GM23248 (cell line): ENCODE measurements around the gene SPPL2C. TPM values are rescaled to one million over a fixed set of nuclear protein-coding genes. Genes with fewer than 3 reads are reported as not detected.
A peak's percentile ranks its signal among the peaks of the same experiment; 100 is the strongest.

Source experiments
- DNase-seq: peaks from one replicate; pipeline ENCODE4 v3.0.0-alpha.2; 2015
- H2AFZ ChIP-seq: fragments of 200-600 bp; sonication (generic); 2 replicates; pipeline ENCODE4 v1.6.1; 2016; ENCODE audit warnings: antibody characterized with exemption
- H3F3A ChIP-seq: fragments of 200-600 bp; sonication (generic); 2 replicates; pipeline ENCODE4 v1.6.1; 2016; ENCODE audit warnings: mild to moderate bottlenecking, antibody characterized with exemption, mixed run types; ENCODE audit not compliant: insufficient read depth
- H3K27ac ChIP-seq: fragments of 200-600 bp; sonication (generic); 2 replicates; pipeline ENCODE4 v1.5.1; 2016; ENCODE audit warnings: mild to moderate bottlenecking
- H3K27me3 ChIP-seq: fragments of 200-600 bp; sonication (generic); replicated peaks from 2 replicates; pipeline ENCODE4 v1.6.1; 2016; ENCODE audit warnings: mild to moderate bottlenecking; ENCODE audit not compliant: insufficient read depth
- H3K36me3 ChIP-seq: fragments of 200-600 bp; sonication (generic); 2 replicates; pipeline ENCODE4 v1.6.1; 2016; ENCODE audit warnings: low read depth, mild to moderate bottlenecking
- H3K4me1 ChIP-seq: fragments of 200-600 bp; sonication (generic); 2 replicates; pipeline ENCODE4 v1.6.1; 2016; ENCODE audit warnings: mild to moderate bottlenecking; ENCODE audit not compliant: insufficient read depth
- H3K4me2 ChIP-seq: fragments of 200-600 bp; sonication (generic); one replicate; pipeline ENCODE4 v1.6.1; 2016; ENCODE audit warnings: mild to moderate bottlenecking; ENCODE audit not compliant: unreplicated experiment
- H3K4me3 ChIP-seq: fragments of 200-600 bp; sonication (generic); 2 replicates; pipeline ENCODE4 v1.5.1; 2016; ENCODE audit warnings: mild to moderate bottlenecking
- H3K79me2 ChIP-seq: fragments of 200-600 bp; sonication (generic); 2 replicates; pipeline ENCODE4 v1.6.1; 2016; ENCODE audit warnings: mild to moderate bottlenecking; ENCODE audit not compliant: insufficient read depth
- H3K9ac ChIP-seq: fragments of 200-600 bp; sonication (generic); 2 replicates; pipeline ENCODE4 v1.6.1; 2016; ENCODE audit warnings: mild to moderate bottlenecking
- H3K9me2 ChIP-seq: fragments of 200-600 bp; sonication (generic); 2 replicates; pipeline ENCODE4 v1.6.1; 2016; ENCODE audit warnings: mixed run types, mild to moderate bottlenecking, moderate library complexity; ENCODE audit not compliant: insufficient read depth
- H3K9me3 ChIP-seq: fragments of 200-600 bp; sonication (generic); one replicate; pipeline ENCODE4 v1.6.1; 2017; ENCODE audit warnings: low read depth
- H4K20me1 ChIP-seq: fragments of 200-600 bp; sonication (generic); 2 replicates; pipeline ENCODE4 v1.6.0; 2016; ENCODE audit not compliant: insufficient read depth
- EZH2 ChIP-seq: fragments of 200-600 bp; sonication (generic); IDR thresholded peaks from 2 replicates; pipeline ENCODE4 v1.6.1; 2018; ENCODE audit warnings: antibody characterized with exemption, mild to moderate bottlenecking; ENCODE audit not compliant: insufficient read depth, poor library complexity, severe bottlenecking
- EZH2phosphoT487 ChIP-seq: fragments of 200-600 bp; sonication (generic); IDR thresholded peaks from 2 replicates; pipeline ENCODE4 v1.6.1; 2018; ENCODE audit warnings: antibody characterized with exemption, moderate library complexity, mild to moderate bottlenecking, low read depth; ENCODE audit not compliant: insufficient read depth
- WGBS, 2 experiments: methylation state at CpG; one replicate each; pipeline ENCODE4 v1.1.6; 2015 to 2017; ENCODE audit warnings: low lambda C conversion rate in 2 of 2, low coverage in 1 of 2; ENCODE audit errors: missing lambda C conversion rate in 2 of 2; 5-methylcytosine and 5-hydroxymethylcytosine counted together
- in situ Hi-C: fragments of 300-500 bp; cut with MboI; formaldehyde crosslinking; loops from 2 replicates; pipeline ENCODE4 v1.15.0; 2020
- polyA plus RNA-seq: library from polyadenylated mRNA; unstranded; fragments of >200 nt; fragmentation: Nextera tagmentation; extraction: Ambion mirVana; gene quantifications from 2 replicates; pipeline ENCODE4 v1.2.1, GENCODE V29; 2016
- total RNA-seq: library from RNA; depleted of rRNA; stranded (reverse); fragments of >200 nt; shearing (Covaris generic); gene quantifications from 2 replicates; pipeline ENCODE4 v1.2.3, GENCODE V29; 2014

SPPL2C gene
- total and polyA plus RNA-seq, 2 experiments from 2014 or later: not detected

DNA sequence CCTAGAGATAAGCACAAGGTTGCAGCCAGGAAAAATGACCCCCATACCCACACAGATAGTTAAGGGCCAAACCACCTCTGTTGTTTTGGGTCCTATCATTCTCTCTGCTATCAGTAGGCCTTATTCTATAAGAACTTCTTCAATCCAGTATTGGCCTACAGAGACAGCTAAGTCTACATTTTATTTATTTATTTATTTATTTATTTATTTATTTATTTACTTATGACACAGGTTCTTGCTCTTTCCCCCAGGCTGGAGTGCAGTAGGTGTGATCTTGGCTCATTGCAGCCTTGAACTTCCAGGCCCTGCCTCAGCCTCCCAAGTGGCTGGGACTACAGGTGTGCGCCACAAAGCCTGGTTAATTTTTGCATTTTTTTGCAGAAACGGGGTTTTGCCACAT is 42.2 kb downstream of the SPPL2C start:
- in situ Hi-C loops: no loop called here

DNA sequence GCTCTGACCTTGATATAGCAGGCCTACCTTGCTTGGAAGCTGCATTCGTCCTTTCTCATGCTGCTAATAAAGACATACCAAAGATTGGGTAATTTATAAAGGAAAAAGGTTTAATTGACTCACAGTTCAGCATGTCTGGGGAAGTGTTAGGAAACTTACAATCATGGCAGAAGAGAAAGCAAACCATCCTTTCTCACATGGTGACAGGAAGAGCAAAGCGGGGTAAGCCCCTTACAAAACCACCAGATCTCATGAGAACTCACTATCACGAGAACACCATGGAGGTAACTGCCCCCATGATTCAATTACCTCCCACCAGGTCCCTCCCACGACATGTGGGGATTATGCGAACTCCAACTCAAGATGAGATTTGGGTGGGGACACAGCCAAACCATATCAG is 43.7 kb downstream of the SPPL2C start:
- H3K4me3 ChIP-seq: no peak overlapping the region
- H3K36me3 ChIP-seq: no peaks in the 10 kb centered on the region
- no peaks in the 10 kb centered on the region for H3F3A ChIP-seq
- no peaks in the 10 kb centered on the region for H3K79me2 ChIP-seq
- H3K9ac ChIP-seq: no peak overlapping the region
- no peaks in the 10 kb centered on the region for H3K4me1 ChIP-seq
- 18 to 26% methylated on average over 5 of the region's 5 CpGs for WGBS, 2 experiments
- H2AFZ ChIP-seq: no peak overlapping the region
- H3K4me2 ChIP-seq: no peak overlapping the region
- H3K27me3 ChIP-seq: no peaks in the 10 kb centered on the region
- no peaks in the 10 kb centered on the region for H3K9me3 ChIP-seq
- no peaks in the 10 kb centered on the region for H3K9me2 ChIP-seq
- no peaks in the 10 kb centered on the region for H4K20me1 ChIP-seq
- in situ Hi-C loops: no loop called here
- no peak for DNase-seq
- TF ChIP-seq EZH2: no peak
- no peak overlapping the region for H3K27ac ChIP-seq

More for the DNA sequence above, 42.2 kb downstream of the SPPL2C start:
- Histone ChIP-seq H3K9me2 (no peaks in the 10 kb centered on the region), H4K20me1 (no peaks in the 10 kb centered on the region), H3K9ac (no peak overlapping the region), H2AFZ (no peak overlapping the region), H3K4me1 (no peaks in the 10 kb centered on the region), H3K27ac (no peak overlapping the region), H3K4me3 (no peak overlapping the region), H3F3A (no peaks in the 10 kb centered on the region), H3K79me2 (no peaks in the 10 kb centered on the region), H3K27me3 (no peaks in the 10 kb centered on the region), H3K9me3 (no peaks in the 10 kb centered on the region), H3K36me3 (no peaks in the 10 kb centered on the region), H3K4me2 (no peak overlapping the region)
- no peak for TF ChIP-seq EZH2phosphoT487
- no peak for TF ChIP-seq EZH2
- 14 to 25% methylated on average over 2 of the region's 2 CpGs for WGBS, 2 experiments
- DNase-seq: no peak

GRCh38 chr17:45889579-45889978 is 44.9 kb downstream of the SPPL2C start:
- DNase-seq: no peak
- H3K9me3 ChIP-seq: no peaks in the 10 kb centered on the region
- no peak overlapping the region for H3K9ac ChIP-seq
- no peaks in the 10 kb centered on the region for H3K36me3 ChIP-seq
- 49 to 50% methylated on average over 4 of the region's 4 CpGs for WGBS, 2 experiments
- no peaks in the 10 kb centered on the region for H3K79me2 ChIP-seq
- no peak for TF ChIP-seq EZH2phosphoT487
- no peak for TF ChIP-seq EZH2
- H3F3A ChIP-seq: no peaks in the 10 kb centered on the region
- H3K27ac ChIP-seq: no peak overlapping the region
- H3K4me1 ChIP-seq: no peaks in the 10 kb centered on the region
- H4K20me1 ChIP-seq: no peaks in the 10 kb centered on the region
- H3K4me2 ChIP-seq: no peak overlapping the region
- H2AFZ ChIP-seq: no peak overlapping the region
- H3K4me3 ChIP-seq: no peak overlapping the region
- in situ Hi-C loops: no loop called here
- no peaks in the 10 kb centered on the region for H3K9me2 ChIP-seq
- H3K27me3 ChIP-seq: 0 out of 2 replicates have a peak, but pooled peaks cover 1% of the 10 kb centered on the region

GRCh38 chr17:45893725-45894021 is 49.0 kb downstream of the SPPL2C start:
- Histone ChIP-seq H3K9ac (peak overlapping the region; percentile 77), H3K4me1 (no peaks in the 10 kb centered on the region), H3K27ac (no peak overlapping the region), H3K4me2 (peak overlapping the region; percentile 80), H3K36me3 (no peaks in the 10 kb centered on the region), H3K79me2 (no peaks in the 10 kb centered on the region), H3K9me2 (no peaks in the 10 kb centered on the region), H3K4me3 (peak overlapping the region; percentile 75), H3K27me3 (peaks cover 28% of the 10 kb centered on the region), H3K9me3 (no peaks in the 10 kb centered on the region), H4K20me1 (no peaks in the 10 kb centered on the region), H2AFZ (peak overlapping the region; percentile 94), H3F3A (no peaks in the 10 kb centered on the region)
- DNase-seq: no peak
- in situ Hi-C loops: no loop called here
- 31 to 34% methylated on average over 7 of the region's 7 CpGs for WGBS, 2 experiments
- no peak for TF ChIP-seq EZH2phosphoT487
- TF ChIP-seq EZH2: no peak
